Transverse colon (tissue), 4 donors: ENCODE results near the gene SP110. TPM values are rescaled to one million over a fixed set of nuclear protein-coding genes. Genes with fewer than 3 reads are reported as not detected.

Source experiments
- DNase-seq: peaks from one replicate; pipeline ENCODE4 v3.0.0-alpha.2; 2019
- H3K27ac ChIP-seq, 4 donors: fragments of 200-600 bp; sonication (generic); 2 replicates each; pipeline ENCODE4 v1.5.1; 2016 to 2018; ENCODE audit warnings: inconsistent platforms in 4 of 4
- H3K27me3 ChIP-seq: fragments of 200-600 bp; sonication (generic); 2 replicates; pipeline ENCODE4 v1.5.1; 2017; ENCODE audit warnings: inconsistent platforms
- H3K36me3 ChIP-seq, 4 donors: fragments of 200-600 bp; sonication (generic); 2 replicates each; pipeline ENCODE4 v1.5.1; 2017 to 2019; ENCODE audit warnings: inconsistent platforms in 4 of 4
- H3K4me1 ChIP-seq, 4 donors: fragments of 200-600 bp; sonication (generic); 2 replicates each; pipeline ENCODE4 v1.5.1; 2017 to 2020; ENCODE audit warnings: inconsistent platforms in 4 of 4
- H3K4me3 ChIP-seq, 4 donors: fragments of 200-600 bp; sonication (generic); 1 replicate in 1 of 4; 2 replicates in 3 of 4; pipeline versions ENCODE4 v1.5.1 to v1.6.1; 2017 to 2019; ENCODE audit warnings: inconsistent platforms in 4 of 4
- H3K9me3 ChIP-seq, 2 donors: fragments of 200-600 bp; sonication (generic); 2 replicates each; pipeline ENCODE4 v1.5.1; 2017 to 2019; ENCODE audit warnings: inconsistent platforms in 2 of 2
- EP300 ChIP-seq: sonication (generic); formaldehyde crosslinking; IDR thresholded peaks from one replicate; pipeline ENCODE4 v1.6.1; 2017; ENCODE audit warnings: antibody characterized with exemption, low read depth
- POLR2A ChIP-seq: fragments of 450-650 bp; IDR thresholded peaks from one replicate; pipeline ENCODE4 v1.6.1; 2016; ENCODE audit warnings: antibody characterized with exemption, mild to moderate bottlenecking, moderate library complexity
- POLR2AphosphoS5 ChIP-seq, 3 donors: sonication (generic); formaldehyde crosslinking; IDR thresholded peaks; one replicate each; pipeline ENCODE4 v1.6.1; 2016; ENCODE audit warnings: antibody characterized with exemption in 3 of 3
- WGBS, 2 donors: methylation state at CpG; one replicate each; pipeline ENCODE4 v1.1.5; 2018; ENCODE audit warnings: low coverage in 1 of 2; 5-methylcytosine and 5-hydroxymethylcytosine counted together
- in situ Hi-C, 4 donors: fragments of 200-750 bp; cut with MboI; loops; one replicate each; pipeline versions ENCODE4 v1.15.0 to v1.15.1; 2017; ENCODE audit warnings: low sequenced_read_pairs in 3 of 4, low pct_ligation_motif_present in 1 of 4, low pct_unique_long_range_greater_than_20kb in 1 of 4
- intact Hi-C: fragments of 100-400 bp; cut with DNase I; formaldehyde crosslinking; loops from one replicate; pipeline ENCODE4 v1.15.1; 2023; ENCODE audit warnings: low total_unique reads
- total RNA-seq, 4 donors: library from RNA; depleted of rRNA; stranded (reverse); fragments of >200 nt; gene quantifications; one replicate each; pipeline ENCODE4 v1.1.0, GENCODE V29; 2016
- TF ChIP-seq, protein P1 (sequence below), 5 experiments: fragments of 200-600 bp in 3 of 5; fragments of 450-650 bp in 2 of 5; sonication (generic) in 3 of 5; IDR thresholded peaks; 1 replicate in 2 of 5; 2 replicates in 3 of 5; pipeline ENCODE4 v1.5.1; 2016 to 2017; ENCODE audit warnings: antibody characterized with exemption in 5 of 5, inconsistent platforms in 3 of 5, mild to moderate bottlenecking in 2 of 5, moderate library complexity in 1 of 5

Gene SP110
- total RNA-seq, 4 donors from 2014 or later = 15.0 to 38.4 (median 29.5) TPM

GRCh38 chr2:230234845-230235244 lies 15.1 kb upstream of the SP110 start:
- no peaks in the 10 kb centered on the region for H3K27me3 ChIP-seq
- H3K4me3 ChIP-seq = no peak overlapping the region
- H3K9me3 ChIP-seq = no peaks in the 10 kb centered on the region
- TF ChIP-seq EP300 = no peak
- TF ChIP-seq, protein P1, sequence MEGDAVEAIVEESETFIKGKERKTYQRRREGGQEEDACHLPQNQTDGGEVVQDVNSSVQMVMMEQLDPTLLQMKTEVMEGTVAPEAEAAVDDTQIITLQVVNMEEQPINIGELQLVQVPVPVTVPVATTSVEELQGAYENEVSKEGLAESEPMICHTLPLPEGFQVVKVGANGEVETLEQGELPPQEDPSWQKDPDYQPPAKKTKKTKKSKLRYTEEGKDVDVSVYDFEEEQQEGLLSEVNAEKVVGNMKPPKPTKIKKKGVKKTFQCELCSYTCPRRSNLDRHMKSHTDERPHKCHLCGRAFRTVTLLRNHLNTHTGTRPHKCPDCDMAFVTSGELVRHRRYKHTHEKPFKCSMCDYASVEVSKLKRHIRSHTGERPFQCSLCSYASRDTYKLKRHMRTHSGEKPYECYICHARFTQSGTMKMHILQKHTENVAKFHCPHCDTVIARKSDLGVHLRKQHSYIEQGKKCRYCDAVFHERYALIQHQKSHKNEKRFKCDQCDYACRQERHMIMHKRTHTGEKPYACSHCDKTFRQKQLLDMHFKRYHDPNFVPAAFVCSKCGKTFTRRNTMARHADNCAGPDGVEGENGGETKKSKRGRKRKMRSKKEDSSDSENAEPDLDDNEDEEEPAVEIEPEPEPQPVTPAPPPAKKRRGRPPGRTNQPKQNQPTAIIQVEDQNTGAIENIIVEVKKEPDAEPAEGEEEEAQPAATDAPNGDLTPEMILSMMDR (IDR thresholded peaks at IDR 0.05) = no peak
- no peak for TF ChIP-seq POLR2A
- no peak for TF ChIP-seq POLR2AphosphoS5 (IDR thresholded peaks at IDR 0.05)
- H3K27ac ChIP-seq = no peak overlapping the region
- no peaks in the 10 kb centered on the region for H3K4me1 ChIP-seq
- in situ Hi-C loops = no loop called here
- H3K36me3 ChIP-seq = no peaks in the 10 kb centered on the region
- WGBS, 2 donors = 69 to 80% methylated on average over 3 of the region's 3 CpGs
- no peak for DNase-seq
- intact Hi-C loops = no loop called here

DNA sequence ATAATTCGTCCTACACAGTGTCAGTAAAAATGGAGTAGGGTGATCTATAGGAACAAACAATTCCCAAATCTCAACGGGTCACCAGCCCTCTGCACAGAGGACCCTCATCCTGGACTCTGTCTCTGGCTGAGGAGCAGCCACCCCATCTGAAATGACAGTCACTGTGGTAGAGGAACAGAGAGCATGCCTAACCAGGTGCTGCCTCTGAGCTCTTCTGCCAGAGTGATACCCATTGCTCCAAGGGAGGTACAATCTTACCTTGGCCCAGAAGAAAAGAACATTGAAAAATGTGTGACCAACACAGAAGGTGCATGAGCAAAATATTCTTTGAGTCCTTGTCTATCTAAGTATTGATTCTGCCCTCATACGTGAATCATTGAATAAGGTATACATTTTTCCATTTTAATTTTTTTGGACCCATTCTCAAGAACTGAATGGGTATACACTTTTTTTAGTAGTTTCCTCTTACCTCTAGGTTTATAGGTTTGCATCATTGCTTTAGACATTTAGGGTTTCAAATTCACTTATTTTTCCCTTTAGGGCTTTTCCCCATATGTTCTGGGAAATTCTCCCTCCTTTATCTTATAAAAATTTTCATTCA lies 14.4 kb upstream of the SP110 start:
- no peak overlapping the region for H3K4me3 ChIP-seq
- H3K27me3 ChIP-seq = no peaks in the 10 kb centered on the region
- no peaks in the 10 kb centered on the region for H3K9me3 ChIP-seq
- WGBS, 2 donors = 71 to 74% methylated on average over 3 of the region's 3 CpGs
- intact Hi-C loops = no loop called here
- no peaks in the 10 kb centered on the region for H3K4me1 ChIP-seq
- no peak for DNase-seq
- no peak overlapping the region for H3K27ac ChIP-seq
- no peak for TF ChIP-seq POLR2AphosphoS5 (IDR thresholded peaks at IDR 0.05)
- no peak for TF ChIP-seq EP300
- TF ChIP-seq, protein P1 (IDR thresholded peaks at IDR 0.05) = no peak
- no peak for TF ChIP-seq POLR2A
- in situ Hi-C loops = no loop called here
- no peaks in the 10 kb centered on the region for H3K36me3 ChIP-seq

GRCh38 chr2:230231251-230231650 lies 11.5 kb upstream of the SP110 start:
- in situ Hi-C loops (no loop called here), intact Hi-C loops (no loop called here)
- Histone ChIP-seq H3K9me3 (no peaks in the 10 kb centered on the region), H3K36me3 (no peaks in the 10 kb centered on the region), H3K27ac (no peak overlapping the region), H3K4me3 (no peak overlapping the region), H3K27me3 (no peaks in the 10 kb centered on the region), H3K4me1 (no peaks in the 10 kb centered on the region)
- TF ChIP-seq EP300 = no peak
- TF ChIP-seq, protein P1 (IDR thresholded peaks at IDR 0.05) = no peak
- no peak for TF ChIP-seq POLR2AphosphoS5 (IDR thresholded peaks at IDR 0.05)
- no peak for TF ChIP-seq POLR2A
- DNase-seq = no peak
- 68 to 83% methylated on average over 3 of the region's 3 CpGs for WGBS, 2 donors

- Histone ChIP-seq H3K27me3 (no peaks in the 10 kb centered on the region), H3K9me3 (no peaks in the 10 kb centered on the region), H3K36me3 (no peaks in the 10 kb centered on the region), H3K27ac (no peak overlapping the region), H3K4me1 (no peaks in the 10 kb centered on the region), H3K4me3 (no peak overlapping the region)
- TF ChIP-seq POLR2AphosphoS5 (IDR thresholded peaks at IDR 0.05) (no peak), POLR2A (no peak), EP300 (no peak)
- TF ChIP-seq, protein P1 (IDR thresholded peaks at IDR 0.05) = no peak
- intact Hi-C loops = no loop called here
- WGBS, 2 donors = 63 to 85% methylated on average over 2 of the region's 2 CpGs
- no peak for DNase-seq
- in situ Hi-C loops = no loop called here
These were observed 10.9 kb upstream of the SP110 start for GRCh38 chr2:230230496-230231200.
